ENCODE data around the gene SPANXN4. TPM values are rescaled to one million over a fixed set of nuclear protein-coding genes. Genes with fewer than 3 reads are reported as not detected.

The SPANXN4 gene
- total RNA-seq, 1 donor from 2014 or later, result not detected

DNA sequence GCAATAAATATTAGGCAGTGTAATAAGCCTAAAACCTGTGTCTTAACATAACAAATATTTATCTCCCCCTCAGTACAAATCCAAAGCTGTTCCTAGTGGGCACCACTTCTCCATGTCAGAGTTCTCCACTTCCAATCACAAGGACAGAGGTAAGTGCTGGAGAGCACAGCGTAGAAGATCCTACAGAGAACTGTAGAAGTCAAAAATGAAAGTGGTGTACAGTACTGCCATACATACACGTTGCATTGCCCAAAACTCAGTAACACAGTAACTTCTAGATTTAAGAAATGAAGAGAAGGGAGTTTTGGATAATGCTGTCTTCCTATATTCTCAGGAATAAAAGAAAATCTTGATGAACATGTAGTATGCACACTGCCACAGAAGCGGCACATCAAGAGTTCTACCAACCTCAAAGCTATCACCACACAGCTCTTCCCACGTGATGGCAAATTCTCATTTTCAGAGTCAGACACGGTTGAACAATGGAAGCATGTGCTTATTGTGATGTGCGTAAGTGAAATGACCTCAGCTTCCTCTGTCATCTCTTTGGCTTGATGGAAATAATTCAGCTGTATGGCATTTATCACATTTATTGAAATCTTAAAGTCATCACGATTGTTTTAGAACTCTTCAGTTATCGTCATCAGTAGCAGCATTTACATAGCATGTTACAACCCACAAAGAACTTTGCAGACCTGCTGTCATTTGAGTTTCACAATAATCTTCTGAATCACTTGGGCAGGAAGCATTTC lies 27.1 kb upstream of the SPANXN4 start:
- no peak overlapping the region for H3K27ac ChIP-seq
- H3K27me3 ChIP-seq (ENCODE audit: low read depth), result no peaks in the 10 kb centered on the region
- H3K4me3 ChIP-seq, result no peak overlapping the region
- intact Hi-C loops (cut with DNase I), result no loop called here
- ATAC-seq, result peak in 1 of 2 donors; percentile 10
- H3K36me3 ChIP-seq, result no peaks in the 10 kb centered on the region
- no peaks in the 10 kb centered on the region for H3K4me1 ChIP-seq
- no peaks in the 10 kb centered on the region for H3K9me3 ChIP-seq
- TF ChIP-seq, protein P1, sequence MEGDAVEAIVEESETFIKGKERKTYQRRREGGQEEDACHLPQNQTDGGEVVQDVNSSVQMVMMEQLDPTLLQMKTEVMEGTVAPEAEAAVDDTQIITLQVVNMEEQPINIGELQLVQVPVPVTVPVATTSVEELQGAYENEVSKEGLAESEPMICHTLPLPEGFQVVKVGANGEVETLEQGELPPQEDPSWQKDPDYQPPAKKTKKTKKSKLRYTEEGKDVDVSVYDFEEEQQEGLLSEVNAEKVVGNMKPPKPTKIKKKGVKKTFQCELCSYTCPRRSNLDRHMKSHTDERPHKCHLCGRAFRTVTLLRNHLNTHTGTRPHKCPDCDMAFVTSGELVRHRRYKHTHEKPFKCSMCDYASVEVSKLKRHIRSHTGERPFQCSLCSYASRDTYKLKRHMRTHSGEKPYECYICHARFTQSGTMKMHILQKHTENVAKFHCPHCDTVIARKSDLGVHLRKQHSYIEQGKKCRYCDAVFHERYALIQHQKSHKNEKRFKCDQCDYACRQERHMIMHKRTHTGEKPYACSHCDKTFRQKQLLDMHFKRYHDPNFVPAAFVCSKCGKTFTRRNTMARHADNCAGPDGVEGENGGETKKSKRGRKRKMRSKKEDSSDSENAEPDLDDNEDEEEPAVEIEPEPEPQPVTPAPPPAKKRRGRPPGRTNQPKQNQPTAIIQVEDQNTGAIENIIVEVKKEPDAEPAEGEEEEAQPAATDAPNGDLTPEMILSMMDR (IDR thresholded peaks at IDR 0.05), result no peak
- DNase-seq, result no peak

- peak in 1 of 2 donors; percentile 39 for ATAC-seq
Measured at GRCh38 chrX:142999199-142999701, 26.5 kb upstream of the SPANXN4 start.

GRCh38 chrX:143002206-143002605 lies 23.5 kb upstream of the SPANXN4 start:
- no peak overlapping the region for H3K27ac ChIP-seq
- DNase-seq (no peak), ATAC-seq (peak in 1 of 2 donors; percentile 63)
- intact Hi-C loops (cut with DNase I), result no loop called here
- no peaks in the 10 kb centered on the region for H3K27me3 ChIP-seq (ENCODE audit: low read depth)
- TF ChIP-seq, protein P1 (IDR thresholded peaks at IDR 0.05), result no peak
- no peak overlapping the region for H3K4me3 ChIP-seq
- H3K36me3 ChIP-seq, result no peaks in the 10 kb centered on the region
- H3K9me3 ChIP-seq, result no peaks in the 10 kb centered on the region
- no peaks in the 10 kb centered on the region for H3K4me1 ChIP-seq

More at GRCh38 chrX:142999199-142999701, 26.5 kb upstream of the SPANXN4 start:
- Histone ChIP-seq H3K4me3 (no peak overlapping the region), H3K27me3 (ENCODE audit: low read depth) (no peaks in the 10 kb centered on the region), H3K36me3 (no peaks in the 10 kb centered on the region), H3K9me3 (no peaks in the 10 kb centered on the region), H3K27ac (no peak overlapping the region), H3K4me1 (no peaks in the 10 kb centered on the region)
- TF ChIP-seq, protein P1 (IDR thresholded peaks at IDR 0.05), result no peak
- intact Hi-C loops (cut with DNase I), result no loop called here
- no peak for DNase-seq

DNA sequence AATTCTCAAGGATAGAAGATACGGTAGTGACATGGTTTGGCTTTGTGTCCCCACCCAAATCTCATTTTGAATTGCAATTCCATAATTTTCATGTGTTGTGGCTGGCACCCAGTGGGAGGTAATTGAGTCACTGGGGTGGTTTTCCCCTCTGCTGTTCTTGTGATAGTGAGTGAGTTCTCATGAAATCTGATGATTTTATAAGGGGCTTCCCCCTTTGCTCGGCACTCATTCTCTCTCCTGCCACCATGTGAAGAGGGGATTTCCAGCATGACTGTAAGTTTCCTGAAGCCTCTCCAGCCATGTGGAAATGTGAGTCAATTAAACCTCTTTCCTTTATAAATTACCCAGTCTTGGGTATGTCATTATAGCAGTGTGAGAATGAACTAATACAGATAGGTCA lies 8.5 kb upstream of the SPANXN4 start:
- Histone ChIP-seq H3K4me1 (no peaks in the 10 kb centered on the region), H3K27me3 (ENCODE audit: low read depth) (no peaks in the 10 kb centered on the region), H3K36me3 (no peaks in the 10 kb centered on the region), H3K4me3 (no peak overlapping the region), H3K9me3 (no peaks in the 10 kb centered on the region), H3K27ac (no peak overlapping the region)
- DNase-seq, result no peak
- ATAC-seq, result no peak
- intact Hi-C loops (cut with DNase I), result no loop called here
- TF ChIP-seq, protein P1 (IDR thresholded peaks at IDR 0.05), result no peak

DNA sequence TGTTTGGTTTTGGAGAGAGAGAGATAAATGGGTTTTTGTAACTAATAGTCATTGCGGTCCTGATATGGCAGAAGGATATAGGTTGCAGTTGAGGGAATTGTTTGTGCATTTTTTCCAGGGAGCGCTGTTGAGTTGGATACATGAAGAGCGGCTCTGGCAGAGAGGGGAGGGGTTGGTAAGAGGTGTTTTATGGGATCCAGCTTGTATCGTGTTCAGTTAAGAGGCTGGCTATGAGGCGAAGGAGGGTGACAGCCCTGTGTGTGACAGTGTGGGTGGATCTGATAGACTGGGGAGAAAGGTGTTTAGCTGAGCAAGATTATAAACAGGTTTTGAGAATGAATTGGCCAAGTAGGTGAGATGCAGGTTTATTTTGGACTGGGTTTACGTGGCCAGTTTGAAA lies 1.5 kb downstream of the SPANXN4 start:
- Histone ChIP-seq H3K27me3 (ENCODE audit: low read depth) (no peaks in the 10 kb centered on the region), H3K9me3 (no peaks in the 10 kb centered on the region), H3K4me1 (no peaks in the 10 kb centered on the region), H3K4me3 (no peak overlapping the region), H3K27ac (no peak overlapping the region), H3K36me3 (no peaks in the 10 kb centered on the region)
- no peak for DNase-seq
- no peak for ATAC-seq
- intact Hi-C loops (cut with DNase I), result no loop called here
- TF ChIP-seq, protein P1 (IDR thresholded peaks at IDR 0.05), result no peak

Data from lower lobe of right lung (tissue), 2 donors.